GM12878 (cell line): ENCODE measurements around the gene ITGA6. TPM values are rescaled to one million over a fixed set of nuclear protein-coding genes. Genes with fewer than 3 reads are reported as not detected.

Experiments used
- ATAC-seq: fragments of 200-7000 bp; cut with Tn5 transposase; 3 replicates; pipeline ENCODE4 v1.9.1; 2020; ENCODE audit warnings: mild to moderate bottlenecking, moderate library complexity
- BruUV-seq: library from RNA; stranded (reverse); fragments of 400-500 nt; replicated peaks from 2 replicates; lab custom pipeline; 2021; lab: Mats Ljungman, UMichigan
- CTCF ChIA-PET: fragments of 300-600 bp; sonication (Branson Sonifier 250); formaldehyde crosslinking; extraction: SDS; loops from one replicate; lab custom pipeline; 2021; ENCODE audit warnings: inconsistent platforms; lab: Yijun Ruan, JAX
- POLR2A ChIA-PET: fragments of 350-600 bp; formaldehyde crosslinking; extraction: SDS; loops from one replicate; lab custom pipeline; 2021; ENCODE audit warnings: inconsistent platforms; lab: Charles Lee
- RAD21 ChIA-PET: fragments of 300-600 bp; sonication (Branson Sonifier 250); formaldehyde crosslinking; loops from one replicate; lab custom pipeline; 2023; ENCODE audit warnings: antibody characterized with exemption; ENCODE audit not compliant: unreplicated experiment; lab: Charles Lee
- SMC1A ChIA-PET: fragments of 300-600 bp; sonication (Branson Sonifier 250); formaldehyde crosslinking; loops from one replicate; lab custom pipeline; 2023; ENCODE audit not compliant: unreplicated experiment, uncharacterized antibody; lab: Charles Lee
- DNase-seq: peaks from one replicate; pipeline ENCODE4 v3.0.0-alpha.2; 2011; ENCODE audit warnings: low read depth, low spot score
- FAIRE-seq: peaks from 3 replicates; lab custom pipeline; 2011; peaks lifted over from hg19 to GRCh38; lab: Jason Lieb, UNC
- H2AFZ ChIP-seq: 2 replicates; pipeline ENCODE4 v1.6.0; 2011; ENCODE audit warnings: low read depth, low read length, control low read depth; ENCODE audit not compliant: control insufficient read depth
- H3K27ac ChIP-seq: 2 replicates; pipeline ENCODE4 v1.5.1; 2011; ENCODE audit warnings: control low read depth; ENCODE audit not compliant: control insufficient read depth, insufficient read depth
- H3K27me3 ChIP-seq, 2 experiments: replicated peaks in 1 of 2; 2 replicates each; pipeline versions ENCODE4 v1.6.0 to v1.6.1; 2011; ENCODE audit warnings: low read length in 1 of 2; ENCODE audit not compliant: control insufficient read depth in 2 of 2, insufficient read depth in 2 of 2
- H3K36me3 ChIP-seq, 2 experiments: 2 replicates each; pipeline ENCODE4 v1.5.1; 2011; ENCODE audit warnings: low read length in 1 of 2; ENCODE audit not compliant: control insufficient read depth in 2 of 2, insufficient read depth in 2 of 2
- H3K4me1 ChIP-seq: 2 replicates; pipeline ENCODE4 v1.6.1; 2011; ENCODE audit warnings: mild to moderate bottlenecking, low read length, moderate library complexity, mixed read lengths; ENCODE audit not compliant: control insufficient read depth, insufficient read depth
- H3K4me2 ChIP-seq: 2 replicates; pipeline ENCODE4 v1.6.0; 2011; ENCODE audit warnings: control low read depth; ENCODE audit not compliant: control insufficient read depth, insufficient read depth
- H3K4me3 ChIP-seq: fragments of 200-600 bp; sonication (generic); 2 replicates; pipeline ENCODE4 v1.5.1; 2016
- H3K79me2 ChIP-seq: 2 replicates; pipeline ENCODE4 v1.6.0; 2011; ENCODE audit warnings: low read length; ENCODE audit not compliant: control insufficient read depth, insufficient read depth
- H3K9ac ChIP-seq: 2 replicates; pipeline ENCODE4 v1.8.0; 2011; ENCODE audit warnings: low read length, control low read depth, mixed read lengths; ENCODE audit not compliant: control insufficient read depth, insufficient read depth
- H3K9me3 ChIP-seq: replicated peaks from 3 replicates; pipeline ENCODE4 v1.5.1; 2011; ENCODE audit warnings: mild to moderate bottlenecking, low read length; ENCODE audit not compliant: control insufficient read depth, insufficient read depth
- H4K20me1 ChIP-seq: 2 replicates; pipeline ENCODE4 v1.6.0; 2011; ENCODE audit not compliant: control insufficient read depth, insufficient read depth
- FOXK2 ChIP-seq: fragments of 450-650 bp; IDR thresholded peaks from 2 replicates; pipeline ENCODE4 v1.6.1; 2017; ENCODE audit warnings: mild to moderate bottlenecking, moderate library complexity
- MYB ChIP-seq: fragments of 150-350 bp; IDR thresholded peaks from 2 replicates; pipeline ENCODE4 v1.6.1; 2014; ENCODE audit warnings: mild to moderate bottlenecking, low read depth, low read length, borderline replicate concordance
- RFX5 ChIP-seq: IDR thresholded peaks from 2 replicates; pipeline ENCODE4 v1.6.1; 2011; ENCODE audit warnings: low read depth, low read length, improper control_type of control experiment
- ZNF384 ChIP-seq: IDR thresholded peaks from 2 replicates; pipeline ENCODE4 v1.6.1; 2012; ENCODE audit warnings: low read depth, mild to moderate bottlenecking, low read length, improper control_type of control experiment, borderline replicate concordance
- ZNF592 ChIP-seq: fragments of 450-650 bp; IDR thresholded peaks from 2 replicates; pipeline ENCODE4 v1.6.1; 2017; ENCODE audit warnings: mild to moderate bottlenecking, moderate library complexity
- WGBS: methylation state at CpG from one replicate; pipeline ENCODE4 v1.1.6; 2016; ENCODE audit warnings: low lambda C conversion rate; ENCODE audit not compliant: insufficient replicate concordance, insufficient coverage; ENCODE audit errors: missing lambda C conversion rate; 5-methylcytosine and 5-hydroxymethylcytosine counted together
- in situ Hi-C: fragments of 300-500 bp; cut with MboI; formaldehyde crosslinking; loops from 9 replicates; pipeline ENCODE4 v1.14.3; 2018; ENCODE audit warnings: mixed read lengths
- intact Hi-C: fragments of 100-400 bp; cut with micrococcal nuclease; formaldehyde crosslinking; loops from one replicate; pipeline ENCODE4 v1.14.2; 2022; ENCODE audit not compliant: unreplicated experiment
- polyA plus RNA-seq, 11 experiments: library from polyadenylated mRNA; depleted of rRNA in 4 of 11; unstranded in 6 of 11; stranded (reverse) in 5 of 11; fragments of >200 nt; fragmentation: Nextera tagmentation in 4 of 11; fragmentation: Illumina TruSeq in 1 of 11; extraction: Ambion mirVana in 4 of 11; extraction: Trizol in 1 of 11; gene quantifications; 1 replicate in 1 of 11; 2 replicates in 10 of 11; pipeline versions ENCODE4 v1.2.1 to v1.2.3, GENCODE V29; 2011 to 2016; ENCODE audit warnings: inconsistent platforms in 2 of 11, missing spikeins in 2 of 11, low read depth in 1 of 11
- total RNA-seq, 4 experiments: library from RNA; depleted of rRNA in 3 of 4; stranded (reverse); fragments of >200 nt in 3 of 4; fragmentation: Illumina TruSeq in 1 of 4; extraction: Trizol in 1 of 4; gene quantifications; 2 replicates each; pipeline versions ENCODE4 v1.2.1 to v1.2.3, GENCODE V29; 2013 to 2021

The ITGA6 gene
- total and polyA plus RNA-seq, 10 of the 15 experiments (the other 5 are each of a cell fraction or from before 2014, with no cell fraction given) = 0.01 to 0.36 (median 0.14) TPM; not detected in 2

DNA sequence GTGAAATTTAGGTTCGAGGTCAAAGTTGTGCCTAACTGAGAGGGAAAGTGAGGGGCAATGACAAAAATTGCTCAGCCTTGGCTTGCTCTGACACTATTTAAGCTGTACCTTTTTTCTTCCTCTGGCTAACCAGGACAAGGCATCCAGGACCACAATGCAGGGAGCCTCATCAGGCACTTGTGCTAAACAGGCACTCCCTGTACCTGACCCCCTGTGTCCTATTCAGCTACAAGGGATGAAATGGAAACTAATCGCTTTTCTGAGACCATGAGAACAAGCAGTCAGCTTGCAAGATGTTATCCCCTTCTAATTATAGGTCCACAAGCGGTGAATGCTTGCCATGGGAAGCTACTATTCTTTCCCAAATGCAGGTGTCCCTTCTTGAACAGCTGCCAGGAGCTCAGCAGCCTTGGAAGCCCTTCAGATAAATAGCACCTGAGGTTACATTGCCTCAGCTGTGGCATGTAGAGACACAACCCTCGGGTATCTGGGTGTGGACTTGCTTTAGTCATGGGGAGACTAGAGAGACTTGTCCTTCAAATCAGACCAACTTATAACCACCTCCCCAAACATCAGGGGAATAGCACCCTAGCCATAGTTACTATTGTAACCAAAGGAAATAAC, 19.1 kb upstream of the ITGA6 start (continued):
- no peak for TF ChIP-seq ZNF592
- TF ChIP-seq ZNF384 = no peak
- no peak for TF ChIP-seq FOXK2

DNA sequence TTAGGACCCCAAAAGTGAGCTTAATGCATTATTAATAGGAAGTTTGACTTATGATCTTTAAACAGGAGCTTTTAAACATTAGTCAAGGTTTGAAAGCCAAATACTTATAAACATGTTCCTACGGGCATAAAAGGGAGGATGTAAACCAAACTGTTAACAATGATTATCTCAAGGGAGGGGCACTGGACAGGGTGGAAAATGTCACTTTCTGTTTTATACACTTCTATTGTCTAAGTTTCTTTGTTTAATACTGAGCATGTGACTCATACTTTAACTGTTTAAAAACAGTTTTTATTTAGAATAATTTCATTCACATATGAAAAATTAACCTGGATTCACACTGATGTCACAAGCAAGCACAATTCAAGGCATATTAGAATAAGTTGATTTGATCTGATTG, 18.3 kb upstream of the ITGA6 start:
- H3K27ac ChIP-seq = no peak overlapping the region
- ChIA-PET POLR2A (no interaction called here), CTCF (no interaction called here), SMC1A (interaction anchor here (1.7 kb wide), 1 partner anchor 31 kb away, joined by 3 read pairs; no protein-coding TSS in a partner anchor), RAD21 (no interaction called here)
- H3K4me1 ChIP-seq = no peaks in the 10 kb centered on the region
- no peaks in the 10 kb centered on the region for H4K20me1 ChIP-seq
- in situ Hi-C loops (no loop called here), intact Hi-C loops (no loop called here)
- H3K4me3 ChIP-seq = no peak overlapping the region
- H3K9ac ChIP-seq = no peak overlapping the region
- ATAC-seq = no peak
- H3K9me3 ChIP-seq = no peaks in the 10 kb centered on the region
- FAIRE-seq = no peak
- no peaks in the 10 kb centered on the region for H3K36me3 ChIP-seq
- no peak overlapping the region for H2AFZ ChIP-seq
- DNase-seq = no peak
- no peaks in the 10 kb centered on the region for H3K79me2 ChIP-seq
- 23% methylated on average over 1 of the region's 1 CpG for WGBS
- peaks cover 0 to 4% of the 10 kb centered on the region in 2 experiments; a peak in 1 of 4 replicates for H3K27me3 ChIP-seq
- no peak for TF ChIP-seq MYB
- no peak for TF ChIP-seq RFX5
- BruUV-seq = no TSS peak
- H3K4me2 ChIP-seq = no peak overlapping the region
